Hippocampal formation (tissue), 2 donors: ENCODE results near the gene FBXL2.
"Not testable (repeated sequence)": the region's sequence is repeated elsewhere in the genome, so short reads cannot be mapped to it uniquely, and the experiment has no call there.

ENCODE experiments used
- DNase-seq, 2 donors: peaks; one replicate each; lab custom pipeline; 2025; lab: John Stamatoyannopoulos, UW

Gene FBXL2

DNA sequence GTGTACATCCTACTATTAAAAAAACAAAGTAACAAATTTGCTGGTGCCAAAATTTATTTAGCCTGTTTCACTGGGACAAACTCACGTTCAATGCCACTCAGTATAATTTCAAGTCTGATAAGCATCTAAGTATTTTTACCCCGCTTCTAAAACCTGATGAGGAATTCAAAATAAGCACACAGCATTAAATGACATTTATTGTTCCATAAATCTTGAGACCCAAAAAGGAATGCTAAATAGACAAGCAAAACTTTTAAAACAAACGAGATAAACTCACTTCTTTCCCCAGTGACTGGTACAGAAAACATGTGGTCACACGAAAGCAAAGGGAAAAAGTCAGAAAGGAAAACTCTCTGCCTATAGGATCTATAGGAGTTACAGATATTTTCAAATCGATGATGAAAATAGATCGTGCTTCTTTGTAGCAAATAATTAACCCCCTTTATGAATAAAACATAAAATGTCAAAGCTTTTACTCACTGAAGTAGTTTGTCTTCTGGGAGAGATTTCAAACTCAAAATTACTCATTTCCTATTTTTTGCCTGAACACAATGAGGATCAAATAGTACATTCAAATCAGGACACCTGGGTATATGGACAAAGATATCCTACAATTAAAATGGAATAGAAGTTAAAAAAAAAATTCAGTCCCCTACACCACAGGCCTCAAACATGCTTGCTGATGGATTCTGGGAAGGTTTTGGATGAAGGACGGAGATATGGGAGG is 111.3 kb downstream of the FBXL2 start:
- DNase-seq, result no peak

DNA sequence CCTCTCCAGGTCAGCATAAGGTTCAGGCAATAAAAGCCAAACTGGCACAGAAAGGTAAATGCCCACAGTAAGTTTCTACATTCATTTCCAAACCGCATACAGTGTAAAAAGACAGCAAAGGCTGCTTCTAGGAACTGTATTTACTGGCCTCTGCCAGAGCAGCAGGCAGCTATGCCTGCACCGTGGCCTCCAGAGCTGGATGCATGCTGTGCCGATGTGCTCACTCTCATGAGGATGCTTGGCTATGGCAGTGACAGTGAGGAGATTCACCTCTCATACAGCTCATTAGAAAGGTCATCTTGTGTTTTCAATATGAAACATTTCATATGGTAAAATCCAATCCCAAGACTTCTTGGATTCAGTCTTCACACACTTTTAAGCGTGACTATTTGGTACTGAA is 112.7 kb downstream of the FBXL2 start:
- DNase-seq, result no peak

DNA sequence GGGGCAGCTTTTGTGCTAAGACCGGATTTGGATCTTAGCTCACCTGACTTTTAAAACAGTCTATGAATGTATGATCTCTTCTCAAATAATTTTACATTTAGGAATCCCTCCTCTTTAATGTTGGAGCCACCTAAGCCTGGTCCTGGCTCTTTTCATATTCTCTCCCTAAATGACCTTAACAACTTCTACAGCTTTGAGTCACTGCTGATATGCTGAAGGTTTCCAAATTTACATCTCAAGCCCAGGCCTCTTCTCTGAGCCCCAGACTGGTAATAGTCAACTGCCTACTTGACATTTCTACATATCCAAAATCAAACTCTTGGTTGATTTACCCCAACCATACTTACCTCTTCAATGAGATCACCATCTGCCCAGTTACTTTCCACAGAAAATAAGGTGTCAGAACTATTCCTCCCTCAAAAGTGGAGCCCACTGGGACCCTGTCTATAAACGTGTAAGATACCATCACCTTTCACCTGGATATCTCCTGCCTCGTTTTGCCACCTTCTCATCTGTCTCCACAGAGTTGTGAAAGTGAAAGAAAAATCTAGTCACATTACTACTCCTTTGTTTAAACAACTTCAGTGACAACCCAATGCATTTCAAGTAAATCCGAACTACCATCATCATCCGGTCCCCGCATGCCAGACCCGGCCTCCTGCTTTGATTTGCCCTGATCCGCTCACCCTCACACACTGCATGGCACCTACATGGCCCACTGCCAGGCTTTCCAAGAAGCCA is 114.2 kb downstream of the FBXL2 start:
- DNase-seq, result no peak

DNA sequence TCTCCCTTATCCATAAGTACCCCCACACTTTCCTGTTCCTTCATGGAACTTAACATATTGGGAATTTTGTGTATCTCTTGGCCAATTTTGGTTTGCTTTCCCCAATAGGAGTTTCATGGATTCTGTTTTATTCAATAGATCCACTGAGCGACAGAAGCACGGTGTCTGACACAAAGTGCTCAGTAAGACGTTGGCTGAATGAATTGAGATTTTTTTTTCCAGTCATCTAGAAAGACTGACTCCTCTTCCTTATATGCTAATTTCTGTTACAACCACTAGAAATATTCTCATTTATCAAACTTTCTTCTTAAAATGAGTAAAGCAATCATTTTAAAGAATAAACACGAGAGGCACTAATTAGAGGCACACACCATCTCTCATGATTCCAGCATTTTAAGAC is 114.9 kb downstream of the FBXL2 start:
- no peak for DNase-seq

DNA sequence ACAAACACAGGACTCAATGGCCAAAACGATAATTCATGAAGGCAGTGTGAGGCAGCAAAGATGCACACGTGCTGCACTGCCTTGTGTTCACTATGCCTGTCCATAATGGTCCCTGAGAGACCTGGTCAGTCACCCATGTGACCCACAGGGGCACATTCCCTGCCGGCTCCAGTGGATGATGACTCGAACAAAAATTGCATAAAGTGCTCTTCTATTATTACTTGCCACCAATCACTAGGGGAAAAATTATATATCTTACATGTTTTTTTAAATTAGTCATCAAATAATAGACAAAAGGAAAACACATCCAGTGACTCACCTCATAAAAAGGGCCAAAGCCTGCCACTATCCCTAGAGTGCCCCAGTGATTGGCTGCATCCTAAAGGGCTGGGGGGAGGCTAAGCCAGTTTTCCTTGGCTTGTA is 115.5 kb downstream of the FBXL2 start:
- no peak for DNase-seq

DNA sequence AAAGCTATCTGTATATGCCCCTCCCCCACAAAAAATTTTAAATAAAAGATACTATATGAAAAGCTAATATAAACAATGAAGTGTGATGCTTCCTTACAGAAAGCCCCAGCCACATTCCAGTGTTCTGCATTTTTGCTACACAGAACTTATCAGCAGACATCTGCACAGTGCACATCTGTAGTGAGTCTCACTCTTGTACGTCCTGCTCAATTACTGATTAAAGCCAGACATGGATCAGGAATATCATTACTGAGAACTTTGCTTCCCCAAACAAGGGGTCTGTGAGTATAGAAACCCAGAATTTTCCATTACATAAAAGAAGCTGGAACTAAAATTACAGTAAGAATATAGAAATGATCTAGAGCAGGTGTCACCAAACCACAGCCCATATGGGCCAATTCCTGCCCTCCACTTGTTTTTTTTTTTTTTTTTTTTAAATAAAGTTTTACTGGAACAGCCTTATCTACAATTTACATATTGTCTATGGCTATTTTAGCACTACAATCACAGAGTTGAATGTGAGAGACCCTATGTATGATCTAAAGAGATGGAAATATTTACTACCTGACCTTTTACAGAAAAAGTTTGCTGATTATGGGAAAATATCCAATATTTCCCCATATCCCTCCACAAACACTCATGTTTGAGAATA is 117.3 kb downstream of the FBXL2 start:
- no peak for DNase-seq

DNA sequence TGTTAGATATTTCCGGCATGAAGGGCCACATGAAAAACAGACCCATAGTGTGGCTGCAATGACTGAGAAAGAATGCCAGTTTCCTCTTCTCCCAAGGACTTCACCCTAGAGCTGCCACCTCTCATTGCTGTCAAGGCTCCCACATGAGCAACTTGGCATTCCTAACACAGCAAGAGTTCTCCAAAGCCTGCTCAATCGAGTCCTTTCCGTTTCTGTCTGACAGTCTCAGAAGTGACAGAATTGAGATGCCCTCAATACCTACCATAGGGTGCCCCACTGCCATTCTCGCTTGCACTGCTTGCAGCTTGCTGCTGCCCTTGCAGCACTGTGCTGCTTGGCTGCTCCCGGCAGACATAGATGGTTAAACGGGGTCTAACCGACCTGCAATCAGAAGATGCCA is 118.7 kb downstream of the FBXL2 start:
- no peak for DNase-seq

DNA sequence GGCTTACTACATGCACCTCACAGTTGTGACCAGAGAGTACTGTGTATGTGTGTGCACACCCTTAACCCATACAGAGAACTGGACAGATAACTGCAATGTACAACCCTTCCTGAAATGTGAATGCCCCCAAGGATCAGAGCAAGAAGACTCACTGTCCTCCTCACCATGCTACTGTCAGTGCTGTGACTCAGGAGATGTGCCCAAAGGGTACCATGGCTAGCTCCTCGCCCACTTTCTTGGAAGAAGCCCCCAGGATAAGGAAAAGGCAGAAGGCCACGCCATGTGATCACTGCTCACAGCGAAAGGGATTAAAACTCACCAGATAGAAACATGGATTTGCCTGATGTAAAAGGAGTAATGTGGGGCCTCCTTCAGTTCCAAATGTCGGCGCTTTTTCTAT is 121.2 kb downstream of the FBXL2 start:
- no peak for DNase-seq

DNA sequence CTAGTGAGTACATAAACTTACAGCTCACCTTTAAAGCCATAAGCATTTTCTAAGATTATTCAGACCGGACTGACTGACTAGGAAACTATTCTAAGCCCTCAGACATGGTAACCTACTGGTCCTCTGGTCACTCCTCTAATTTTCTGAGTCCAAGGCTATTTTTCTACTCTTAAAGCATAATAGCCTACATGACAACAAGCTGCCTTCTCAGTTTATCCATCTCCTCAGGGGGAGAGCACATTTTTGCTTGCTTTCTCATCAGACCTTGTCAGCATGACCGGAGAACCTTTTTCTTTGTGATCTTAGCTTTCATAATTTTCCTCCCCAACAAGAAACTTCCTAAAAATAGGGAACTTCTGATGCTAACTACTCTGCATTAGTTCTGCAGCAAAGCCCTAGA is 124.5 kb downstream of the FBXL2 start:
- no peak for DNase-seq

DNA sequence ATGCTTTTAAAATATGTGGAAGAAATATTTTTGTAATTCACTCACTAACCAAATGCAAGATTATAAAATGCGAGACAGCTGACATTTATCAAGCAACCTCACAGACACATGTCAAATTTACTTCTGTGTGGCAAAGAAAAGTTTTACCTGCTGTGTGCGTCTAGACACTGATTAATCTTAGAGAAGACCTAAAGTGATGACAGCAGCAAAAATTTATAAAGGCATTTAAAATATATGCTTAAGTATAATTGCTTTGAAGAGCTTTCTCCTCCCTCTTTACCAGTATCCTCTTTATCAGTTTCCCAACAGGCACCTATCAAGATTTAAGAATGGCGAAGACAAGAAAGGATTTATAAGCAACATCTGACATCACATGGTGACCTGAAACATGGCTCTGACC is 125.7 kb downstream of the FBXL2 start:
- no peak for DNase-seq

DNA sequence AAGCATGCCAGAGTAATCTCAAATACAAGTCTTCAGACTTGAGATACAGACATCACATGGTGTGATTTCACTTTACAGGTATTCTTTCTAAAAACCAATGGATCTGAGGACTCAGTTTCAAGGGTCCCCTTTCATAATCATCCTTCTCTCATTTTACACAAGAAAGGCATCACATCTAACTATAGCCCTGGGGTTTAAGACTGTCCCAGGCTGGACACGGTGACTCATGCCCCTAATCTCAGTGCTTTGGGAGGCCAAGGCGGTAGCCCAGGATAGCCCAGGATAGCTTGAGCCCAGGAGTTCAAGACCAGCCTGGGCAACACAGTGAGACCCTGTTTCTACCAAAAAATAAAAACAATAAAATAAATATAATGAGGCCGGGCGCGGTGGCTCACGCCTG is 126.5 kb downstream of the FBXL2 start:
- no peak for DNase-seq

DNA sequence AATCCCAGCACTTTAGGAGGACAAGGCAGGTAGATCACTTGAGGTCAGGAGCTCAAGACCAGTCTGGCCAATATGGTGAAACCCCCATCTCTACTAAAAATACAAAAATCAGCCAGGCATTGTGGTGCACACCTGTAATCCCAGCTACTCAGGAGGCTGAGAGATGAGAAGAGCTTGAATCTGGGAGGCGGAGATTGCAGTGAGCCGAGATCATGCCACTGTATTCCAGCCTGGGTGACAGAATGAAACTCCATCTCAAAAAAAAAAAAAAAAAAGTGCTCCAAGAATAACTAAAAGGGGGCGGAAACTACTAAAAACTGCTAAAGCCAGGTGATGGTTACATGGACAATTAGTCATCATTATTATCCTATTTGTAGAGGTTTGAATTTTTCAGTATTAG is 133.6 kb downstream of the FBXL2 start:
- not testable (repeated sequence) for DNase-seq

DNA sequence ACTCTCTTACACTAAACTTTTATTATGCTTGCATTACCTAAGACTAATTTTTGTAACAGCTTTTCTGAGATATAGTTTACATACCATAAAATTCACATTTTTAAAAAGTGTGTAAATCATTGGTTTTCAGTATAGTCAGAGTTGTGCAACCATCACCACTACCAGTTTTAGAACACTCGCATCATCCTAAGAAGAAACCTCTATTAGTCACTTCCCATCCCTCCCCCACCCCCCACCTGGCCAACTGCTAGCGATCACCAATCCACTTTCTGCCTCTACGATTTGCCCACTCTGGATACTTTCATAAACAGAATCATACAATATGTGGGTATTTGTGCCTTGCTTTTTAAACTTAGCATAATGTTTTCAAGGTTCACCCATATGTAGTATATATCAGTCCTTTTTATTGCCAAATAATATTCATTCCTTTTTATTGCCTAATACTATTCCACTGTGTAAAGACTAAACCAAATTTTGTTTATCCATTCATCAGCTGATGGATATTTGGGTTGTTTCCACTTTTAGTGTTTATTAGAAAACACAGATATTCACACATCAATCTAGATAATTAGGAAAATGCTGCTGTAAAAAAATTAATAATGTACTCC is 139.9 kb downstream of the FBXL2 start:
- DNase-seq, result no peak

DNA sequence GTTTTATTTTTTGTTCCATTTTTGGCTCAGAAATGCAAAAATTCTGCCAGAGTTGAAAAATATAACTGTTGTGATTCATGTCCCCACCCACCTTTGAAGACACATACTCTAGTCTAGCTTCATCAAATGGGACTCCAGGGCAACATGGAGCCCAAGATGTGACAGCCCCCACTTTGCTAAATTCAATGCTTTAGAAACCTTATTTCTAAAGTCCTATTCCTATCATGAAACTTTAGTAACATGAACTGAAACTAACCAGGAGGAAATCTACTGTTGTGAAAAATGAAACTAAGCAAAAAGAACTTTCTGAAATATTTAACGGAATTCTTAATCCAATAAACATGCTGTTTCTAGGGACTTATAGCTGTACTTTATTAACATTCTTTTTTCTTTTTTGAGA is 142.7 kb downstream of the FBXL2 start:
- no peak for DNase-seq

DNA sequence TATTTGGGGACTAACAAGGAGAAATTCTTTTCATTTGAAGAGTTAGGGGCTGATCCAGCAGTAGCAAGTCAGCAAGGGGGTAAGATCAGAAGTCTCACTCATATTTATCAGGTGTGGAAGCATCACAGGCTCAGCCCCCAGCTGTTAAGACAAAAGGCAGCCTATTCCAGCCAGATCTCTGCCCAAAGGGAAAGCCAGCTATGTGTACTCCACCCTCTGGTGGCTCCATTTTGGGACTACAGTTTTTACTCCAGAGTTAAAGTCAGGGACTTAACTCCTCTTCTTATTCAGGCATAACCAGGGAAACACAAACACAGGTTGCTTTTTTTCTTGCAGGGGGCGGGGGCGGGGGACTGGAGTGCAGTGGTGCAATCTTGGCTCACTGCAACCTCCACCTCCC is 143.7 kb downstream of the FBXL2 start:
- no peak for DNase-seq

DNA sequence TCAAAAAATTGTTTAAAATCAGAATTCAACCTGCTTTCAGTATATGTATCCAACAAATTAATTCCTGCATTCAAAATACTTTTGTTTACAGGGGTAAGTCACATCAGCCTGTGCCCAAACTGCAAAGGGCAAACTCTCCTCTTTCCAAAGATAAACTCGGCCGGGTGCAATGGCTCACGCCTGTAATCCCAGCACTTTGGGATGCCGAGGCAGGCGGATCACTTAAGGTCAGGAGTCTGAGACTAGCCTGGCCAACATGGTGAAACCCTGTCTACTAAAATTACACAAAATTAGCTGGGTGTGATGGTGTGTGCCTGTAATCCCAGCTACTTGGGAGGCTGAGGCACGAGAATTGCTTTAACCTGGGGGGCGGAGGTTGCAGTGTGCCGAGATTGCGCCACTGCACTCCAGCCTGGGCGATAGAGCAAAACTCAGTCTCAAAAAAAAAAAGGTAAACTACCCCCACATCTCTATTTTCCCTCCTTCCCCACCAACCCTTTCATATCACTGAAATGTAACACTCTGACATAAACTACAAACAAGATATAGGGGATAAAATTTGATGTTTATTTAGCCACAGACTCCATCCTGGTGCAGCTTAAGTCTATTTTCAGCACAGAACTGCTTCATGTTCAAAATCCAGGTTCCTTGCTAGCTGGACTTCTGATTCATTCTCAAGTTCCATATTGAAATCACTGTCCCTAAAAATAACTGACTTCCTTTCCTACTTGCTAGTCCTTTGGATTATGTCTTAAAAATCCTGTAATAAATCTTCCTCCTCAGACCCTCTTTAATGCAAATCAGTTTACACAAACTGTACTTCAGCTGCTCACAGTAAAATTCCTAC is 147.6 kb downstream of the FBXL2 start:
- DNase-seq, result no peak

DNA sequence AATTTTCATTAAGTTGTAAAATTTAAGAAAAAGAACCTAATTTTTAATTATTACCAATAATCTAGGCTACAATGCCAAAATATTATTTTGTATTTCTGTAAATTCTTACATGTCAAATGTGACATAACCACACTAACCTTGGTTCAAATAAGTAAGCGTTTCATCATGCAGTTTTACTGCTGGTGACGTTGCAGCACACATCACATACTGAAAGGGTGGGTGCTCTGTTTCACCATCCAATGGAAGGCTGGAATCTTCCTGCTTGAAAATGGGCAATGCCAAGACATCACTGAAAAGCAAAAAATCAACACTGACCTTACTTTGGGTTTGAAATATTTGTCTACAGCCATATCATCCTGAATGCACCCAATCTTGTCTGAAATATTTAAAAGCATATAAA is 148.2 kb downstream of the FBXL2 start:
- DNase-seq, result no peak

DNA sequence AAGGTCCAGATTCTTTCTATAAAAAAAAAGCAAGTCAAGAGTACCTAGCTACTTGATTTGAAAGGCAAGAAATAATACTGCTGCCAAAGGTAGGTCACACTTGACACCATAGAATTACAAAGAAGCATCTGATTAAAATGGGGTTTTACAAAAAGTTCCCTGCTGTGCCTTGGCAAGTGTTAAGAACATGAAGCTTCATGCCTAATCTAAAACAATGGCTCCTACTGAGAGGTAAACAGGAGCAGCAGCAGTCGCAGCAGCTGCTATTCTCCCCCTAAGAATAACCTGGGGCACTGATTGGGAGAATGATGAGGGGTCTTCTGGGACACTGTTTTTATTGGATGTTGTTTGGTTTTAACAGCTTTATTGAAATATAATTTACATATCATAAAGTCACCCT is 148.8 kb downstream of the FBXL2 start:
- DNase-seq, result no peak

DNA sequence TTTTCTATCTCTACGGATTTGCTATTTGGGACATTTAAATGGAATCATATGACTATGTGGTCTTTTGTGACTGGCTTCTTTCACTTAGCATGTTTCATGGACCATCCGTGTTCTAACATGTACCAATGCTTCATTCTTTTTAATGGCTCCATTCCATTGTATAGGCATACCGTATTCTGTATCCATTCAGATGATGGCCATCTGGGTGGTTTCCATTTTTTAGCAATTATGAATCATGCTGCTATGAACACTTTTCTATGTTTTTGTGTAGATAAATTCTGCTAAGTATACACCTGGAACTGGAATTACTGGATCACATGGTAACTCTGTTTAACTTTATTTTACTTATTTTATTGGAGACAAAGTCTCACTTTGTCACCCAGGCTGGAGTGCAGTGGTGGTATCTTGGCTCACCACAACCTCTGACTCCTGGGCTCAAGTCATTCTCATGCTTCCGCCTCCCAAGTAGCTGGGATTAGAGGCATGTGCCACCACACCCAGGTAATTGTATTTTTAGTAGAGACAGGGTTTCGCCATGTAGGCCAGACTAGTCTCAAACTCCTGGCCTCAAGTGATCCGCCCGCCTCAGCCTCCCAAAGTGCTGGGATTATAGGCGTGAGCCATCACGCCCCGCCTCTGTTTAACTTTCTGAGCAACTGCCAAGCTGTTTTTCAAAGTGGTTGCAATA is 149.5 kb downstream of the FBXL2 start:
- DNase-seq, result no peak

DNA sequence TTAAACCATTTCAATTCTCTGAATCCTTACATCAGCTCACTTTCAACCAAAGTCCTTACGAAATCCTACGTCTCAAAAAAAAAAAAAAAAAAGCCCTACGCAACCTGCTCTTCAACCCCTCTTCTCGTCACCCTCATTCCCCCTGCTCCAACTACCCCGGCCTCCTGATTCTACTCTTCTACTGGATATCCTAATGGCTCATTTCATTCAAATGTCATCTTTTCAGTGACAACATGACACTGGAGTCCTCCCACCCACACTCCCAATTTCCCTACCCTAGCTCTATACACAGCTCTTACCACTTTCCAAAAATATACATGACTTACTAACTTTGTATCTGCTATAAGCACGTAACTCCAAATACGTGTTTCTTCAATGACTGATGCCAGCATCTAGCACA is 151.5 kb downstream of the FBXL2 start:
- no peak for DNase-seq

DNA sequence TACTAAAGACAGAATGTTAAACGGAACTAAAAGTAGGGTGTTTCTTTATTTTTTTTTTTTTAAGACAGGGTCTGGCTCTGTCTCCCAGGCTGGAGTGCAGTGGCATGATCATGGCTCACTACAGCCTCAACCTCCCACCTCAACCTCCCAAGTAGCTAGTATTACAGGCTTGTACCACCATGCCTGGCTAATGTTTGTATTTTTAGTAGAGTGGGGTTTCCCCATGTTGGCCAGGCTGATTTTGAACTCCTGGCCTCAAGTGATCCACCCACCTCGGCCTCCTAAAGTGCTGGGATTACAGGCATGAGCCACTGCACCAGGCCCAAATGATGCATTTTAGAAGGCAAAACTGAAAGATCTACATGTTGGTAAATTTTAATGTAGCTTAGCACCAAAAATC is 152.1 kb downstream of the FBXL2 start:
- not testable (repeated sequence) for DNase-seq
